Suprapubic skin (tissue), 3 donors: Measurements from ENCODE around the gene IL1RAPL2.

Source experiments
- POLR2A ChIP-seq, 2 donors: fragments of 450-650 bp; IDR thresholded peaks; one replicate each; pipeline ENCODE4 v1.6.1; 2017; ENCODE audit warnings: antibody characterized with exemption in 2 of 2, mild to moderate bottlenecking in 2 of 2, moderate library complexity in 2 of 2
- TF ChIP-seq, protein P1 (sequence below), 2 donors: fragments of 200-600 bp in 1 of 2; fragments of 450-650 bp in 1 of 2; sonication (generic) in 1 of 2; IDR thresholded peaks; one replicate each; pipeline ENCODE4 v1.5.1; 2016 to 2019; ENCODE audit warnings: antibody characterized with exemption in 2 of 2, mild to moderate bottlenecking in 1 of 2, moderate library complexity in 1 of 2

- TF ChIP-seq, protein P1, sequence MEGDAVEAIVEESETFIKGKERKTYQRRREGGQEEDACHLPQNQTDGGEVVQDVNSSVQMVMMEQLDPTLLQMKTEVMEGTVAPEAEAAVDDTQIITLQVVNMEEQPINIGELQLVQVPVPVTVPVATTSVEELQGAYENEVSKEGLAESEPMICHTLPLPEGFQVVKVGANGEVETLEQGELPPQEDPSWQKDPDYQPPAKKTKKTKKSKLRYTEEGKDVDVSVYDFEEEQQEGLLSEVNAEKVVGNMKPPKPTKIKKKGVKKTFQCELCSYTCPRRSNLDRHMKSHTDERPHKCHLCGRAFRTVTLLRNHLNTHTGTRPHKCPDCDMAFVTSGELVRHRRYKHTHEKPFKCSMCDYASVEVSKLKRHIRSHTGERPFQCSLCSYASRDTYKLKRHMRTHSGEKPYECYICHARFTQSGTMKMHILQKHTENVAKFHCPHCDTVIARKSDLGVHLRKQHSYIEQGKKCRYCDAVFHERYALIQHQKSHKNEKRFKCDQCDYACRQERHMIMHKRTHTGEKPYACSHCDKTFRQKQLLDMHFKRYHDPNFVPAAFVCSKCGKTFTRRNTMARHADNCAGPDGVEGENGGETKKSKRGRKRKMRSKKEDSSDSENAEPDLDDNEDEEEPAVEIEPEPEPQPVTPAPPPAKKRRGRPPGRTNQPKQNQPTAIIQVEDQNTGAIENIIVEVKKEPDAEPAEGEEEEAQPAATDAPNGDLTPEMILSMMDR (IDR thresholded peaks at IDR 0.05): no peak
- TF ChIP-seq POLR2A (IDR thresholded peaks at IDR 0.05): no peak
These were observed 276.6 kb downstream of the IL1RAPL2 start for GRCh38 chrX:104842646-104843045.
